WTC11 (cell line): ENCODE data around the gene REPS2.

Source experiments
- ATF1 ChIP-seq: sonication (generic); formaldehyde crosslinking; IDR thresholded peaks from 2 replicates; pipeline ENCODE4 v1.8.1; 2023; ENCODE audit warnings: mild to moderate bottlenecking, moderate library complexity, missing genetic modification reagents
- CREM ChIP-seq: sonication (generic); formaldehyde crosslinking; IDR thresholded peaks from 2 replicates; pipeline ENCODE4 v1.8.1; 2022; ENCODE audit warnings: mild to moderate bottlenecking, missing genetic modification reagents, moderate library complexity
- TF ChIP-seq, protein P1 (sequence below): sonication (generic); formaldehyde crosslinking; IDR thresholded peaks from 2 replicates; pipeline ENCODE4 v1.8.0; 2023; ENCODE audit warnings: missing genetic modification reagents
- TF ChIP-seq, protein P2 (sequence below): fragments of 200-600 bp; IDR thresholded peaks from 2 replicates; pipeline ENCODE4 v1.8.0; 2022; ENCODE audit warnings: antibody characterized with exemption
- TF ChIP-seq, protein P3 (sequence below): sonication (generic); formaldehyde crosslinking; IDR thresholded peaks from 2 replicates; pipeline ENCODE4 v1.8.0; 2022; ENCODE audit warnings: mild to moderate bottlenecking, missing genetic modification reagents

DNA sequence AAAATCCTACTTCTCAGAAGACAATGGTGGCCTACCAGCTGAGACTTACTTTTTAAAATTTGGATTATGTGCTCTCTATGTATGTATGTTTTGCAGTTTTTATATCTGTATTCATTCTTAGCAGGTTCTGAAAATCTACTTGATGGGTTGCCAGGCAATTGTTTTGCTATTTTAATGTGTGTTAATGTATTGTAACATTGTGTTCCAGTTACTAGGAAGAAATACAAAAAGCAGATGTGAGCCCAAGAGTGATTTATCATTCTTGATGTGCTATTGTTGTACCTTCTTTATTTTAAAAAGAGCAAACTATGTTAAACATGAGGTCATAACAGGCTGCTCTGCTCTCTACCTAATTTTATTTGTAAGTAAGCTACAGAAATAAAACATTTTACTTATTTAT, 81.9 kb downstream of the REPS2 start:
- TF ChIP-seq, protein P1, sequence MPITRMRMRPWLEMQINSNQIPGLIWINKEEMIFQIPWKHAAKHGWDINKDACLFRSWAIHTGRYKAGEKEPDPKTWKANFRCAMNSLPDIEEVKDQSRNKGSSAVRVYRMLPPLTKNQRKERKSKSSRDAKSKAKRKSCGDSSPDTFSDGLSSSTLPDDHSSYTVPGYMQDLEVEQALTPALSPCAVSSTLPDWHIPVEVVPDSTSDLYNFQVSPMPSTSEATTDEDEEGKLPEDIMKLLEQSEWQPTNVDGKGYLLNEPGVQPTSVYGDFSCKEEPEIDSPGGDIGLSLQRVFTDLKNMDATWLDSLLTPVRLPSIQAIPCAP (CRISPR knock-in tag), result no peak
- TF ChIP-seq ATF1 (no peak), CREM (CRISPR knock-in tag) (no peak)
- TF ChIP-seq, protein P2, sequence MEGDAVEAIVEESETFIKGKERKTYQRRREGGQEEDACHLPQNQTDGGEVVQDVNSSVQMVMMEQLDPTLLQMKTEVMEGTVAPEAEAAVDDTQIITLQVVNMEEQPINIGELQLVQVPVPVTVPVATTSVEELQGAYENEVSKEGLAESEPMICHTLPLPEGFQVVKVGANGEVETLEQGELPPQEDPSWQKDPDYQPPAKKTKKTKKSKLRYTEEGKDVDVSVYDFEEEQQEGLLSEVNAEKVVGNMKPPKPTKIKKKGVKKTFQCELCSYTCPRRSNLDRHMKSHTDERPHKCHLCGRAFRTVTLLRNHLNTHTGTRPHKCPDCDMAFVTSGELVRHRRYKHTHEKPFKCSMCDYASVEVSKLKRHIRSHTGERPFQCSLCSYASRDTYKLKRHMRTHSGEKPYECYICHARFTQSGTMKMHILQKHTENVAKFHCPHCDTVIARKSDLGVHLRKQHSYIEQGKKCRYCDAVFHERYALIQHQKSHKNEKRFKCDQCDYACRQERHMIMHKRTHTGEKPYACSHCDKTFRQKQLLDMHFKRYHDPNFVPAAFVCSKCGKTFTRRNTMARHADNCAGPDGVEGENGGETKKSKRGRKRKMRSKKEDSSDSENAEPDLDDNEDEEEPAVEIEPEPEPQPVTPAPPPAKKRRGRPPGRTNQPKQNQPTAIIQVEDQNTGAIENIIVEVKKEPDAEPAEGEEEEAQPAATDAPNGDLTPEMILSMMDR, result no peak
- TF ChIP-seq, protein P3, sequence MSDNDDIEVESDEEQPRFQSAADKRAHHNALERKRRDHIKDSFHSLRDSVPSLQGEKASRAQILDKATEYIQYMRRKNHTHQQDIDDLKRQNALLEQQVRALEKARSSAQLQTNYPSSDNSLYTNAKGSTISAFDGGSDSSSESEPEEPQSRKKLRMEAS (CRISPR knock-in tag), result no peak
